Stimulated activated effector memory CD8-positive, alpha-beta T cell treated with anti-CD3 and anti-CD28 coated beads, Interleukin-12 subunit alpha, Interleukin-12 subunit beta, amount 100 ng/mL, for 72 hours (primary cell): ENCODE data around the gene TNIP3.
"Not testable (repeated sequence)": the region's sequence is repeated elsewhere in the genome, so short reads cannot be mapped to it uniquely, and the experiment has no call there.

ENCODE experiments used
- ATAC-seq: fragments of 150-1000 bp; cut with Tn5 transposase; 2 replicates; pipeline ENCODE4 v1.10.0; 2021
- DNase-seq, 2 donors: peaks; one replicate each; pipeline ENCODE4 v3.0.0; 2021 to 2022; ENCODE audit warnings: low spot score in 2 of 2
- H3K27ac Mint-ChIP-seq: one replicate; pipeline ENCODE4 v1.8.0; 2022; ENCODE audit warnings: mild to moderate bottlenecking, mixed read lengths
- H3K36me3 Mint-ChIP-seq: one replicate; pipeline ENCODE4 v1.8.0; 2022; ENCODE audit warnings: mild to moderate bottlenecking, mixed read lengths
- H3K4me1 Mint-ChIP-seq: one replicate; pipeline ENCODE4 v1.8.0; 2022; ENCODE audit warnings: mixed read lengths
- H3K4me3 Mint-ChIP-seq: one replicate; pipeline ENCODE4 v1.8.0; 2022; ENCODE audit warnings: mild to moderate bottlenecking, mixed read lengths
- H3K9me3 Mint-ChIP-seq: one replicate; pipeline ENCODE4 v1.8.0; 2022; ENCODE audit warnings: mixed read lengths

Gene TNIP3

DNA sequence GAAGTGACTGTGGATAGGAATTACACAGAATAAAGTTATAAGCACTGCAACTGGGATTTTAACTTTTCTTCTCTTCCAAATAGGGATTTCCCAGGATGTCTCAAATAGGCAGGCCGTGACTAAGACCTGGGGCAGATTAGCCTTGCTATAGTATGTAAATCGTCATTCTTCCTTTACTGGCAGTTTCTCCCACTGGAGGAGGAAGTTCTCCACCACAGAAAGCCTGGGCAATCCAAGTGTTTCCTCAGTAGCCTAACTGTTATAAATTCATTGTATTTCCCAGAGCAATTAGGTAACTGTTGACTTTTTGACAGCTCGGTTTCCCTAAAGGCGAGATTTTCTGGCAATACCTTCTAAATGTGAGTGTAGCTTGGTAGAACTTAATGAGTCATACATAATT is at the start of gene TNIP3:
TNIP3 (minus strand) TSS at position 31 of the 400 bp plus-strand sequence. CDS start 196 bp downstream, outside the sequence.
- Mint-ChIP-seq H3K4me1 (peaks cover 33% of the 10 kb centered on the region), H3K4me3 (no peak within 1 kb of the TSS), H3K9me3 (no peaks in the 10 kb centered on the region), H3K27ac (no peak within 1 kb of the TSS), H3K36me3 (peaks cover 68% of the 10 kb centered on the region)
- no peak for ATAC-seq
- DNase-seq, result no peak

DNA sequence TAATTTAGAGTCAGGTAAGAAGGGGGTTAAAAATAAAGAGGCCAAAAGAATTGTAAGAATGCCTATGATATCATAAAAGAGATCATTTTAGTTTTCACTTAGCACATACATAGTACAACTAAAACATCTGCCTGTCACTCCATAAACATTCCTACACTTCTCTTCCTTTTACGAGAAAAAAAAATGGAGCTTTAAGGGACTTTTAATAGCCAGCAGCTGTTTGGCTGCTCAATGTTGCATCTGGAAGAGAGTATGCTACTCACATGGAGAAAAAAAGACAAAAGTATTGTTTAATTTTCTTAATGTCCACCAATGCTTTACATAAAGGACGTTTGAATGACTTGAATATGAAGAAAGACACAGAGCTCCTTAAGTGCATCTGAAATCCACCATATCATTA is 48.7 kb upstream of the TNIP3 start:
- peak overlapping the region; percentile 58 for H3K4me3 Mint-ChIP-seq
- H3K4me1 Mint-ChIP-seq, result peaks cover 24% of the 10 kb centered on the region
- H3K36me3 Mint-ChIP-seq, result peaks cover 90% of the 10 kb centered on the region
- ATAC-seq, result no peak
- no peaks in the 10 kb centered on the region for H3K9me3 Mint-ChIP-seq
- no peak overlapping the region for H3K27ac Mint-ChIP-seq
- DNase-seq, result no peak

- no peak for ATAC-seq
Measured at GRCh38 chr4:121209171-121209570, 45.0 kb upstream of the TNIP3 start.

GRCh38 chr4:121208244-121209007 is 44.3 kb upstream of the TNIP3 start:
- Mint-ChIP-seq H3K27ac (no peak overlapping the region), H3K4me3 (no peak overlapping the region), H3K36me3 (peaks cover 75% of the 10 kb centered on the region), H3K4me1 (peaks cover 20% of the 10 kb centered on the region), H3K9me3 (no peaks in the 10 kb centered on the region)
- no peak for DNase-seq
- no peak for ATAC-seq

More at GRCh38 chr4:121209171-121209570, 45.0 kb upstream of the TNIP3 start:
- Mint-ChIP-seq H3K9me3 (no peaks in the 10 kb centered on the region), H3K27ac (no peak overlapping the region), H3K4me3 (no peak overlapping the region), H3K36me3 (peaks cover 81% of the 10 kb centered on the region), H3K4me1 (peaks cover 25% of the 10 kb centered on the region)
- DNase-seq, result no peak

- Mint-ChIP-seq H3K4me1 (peaks cover 38% of the 10 kb centered on the region), H3K36me3 (peaks cover 57% of the 10 kb centered on the region)
- H3K9me3 Mint-ChIP-seq, H3K27ac Mint-ChIP-seq, DNase-seq, ATAC-seq, H3K4me3 Mint-ChIP-seq: not testable (repeated sequence)
Measured at GRCh38 chr4:121205777-121206176, 41.7 kb upstream of the TNIP3 start.

GRCh38 chr4:121200795-121201472 is 36.8 kb upstream of the TNIP3 start:
- H3K4me3 Mint-ChIP-seq, result peak overlapping the region; percentile 57
- no peaks in the 10 kb centered on the region for H3K9me3 Mint-ChIP-seq
- H3K4me1 Mint-ChIP-seq, result peaks cover 59% of the 10 kb centered on the region
- H3K27ac Mint-ChIP-seq, result peak overlapping the region; percentile 85
- DNase-seq (no peak), ATAC-seq (no peak)
- peaks cover 49% of the 10 kb centered on the region for H3K36me3 Mint-ChIP-seq

DNA sequence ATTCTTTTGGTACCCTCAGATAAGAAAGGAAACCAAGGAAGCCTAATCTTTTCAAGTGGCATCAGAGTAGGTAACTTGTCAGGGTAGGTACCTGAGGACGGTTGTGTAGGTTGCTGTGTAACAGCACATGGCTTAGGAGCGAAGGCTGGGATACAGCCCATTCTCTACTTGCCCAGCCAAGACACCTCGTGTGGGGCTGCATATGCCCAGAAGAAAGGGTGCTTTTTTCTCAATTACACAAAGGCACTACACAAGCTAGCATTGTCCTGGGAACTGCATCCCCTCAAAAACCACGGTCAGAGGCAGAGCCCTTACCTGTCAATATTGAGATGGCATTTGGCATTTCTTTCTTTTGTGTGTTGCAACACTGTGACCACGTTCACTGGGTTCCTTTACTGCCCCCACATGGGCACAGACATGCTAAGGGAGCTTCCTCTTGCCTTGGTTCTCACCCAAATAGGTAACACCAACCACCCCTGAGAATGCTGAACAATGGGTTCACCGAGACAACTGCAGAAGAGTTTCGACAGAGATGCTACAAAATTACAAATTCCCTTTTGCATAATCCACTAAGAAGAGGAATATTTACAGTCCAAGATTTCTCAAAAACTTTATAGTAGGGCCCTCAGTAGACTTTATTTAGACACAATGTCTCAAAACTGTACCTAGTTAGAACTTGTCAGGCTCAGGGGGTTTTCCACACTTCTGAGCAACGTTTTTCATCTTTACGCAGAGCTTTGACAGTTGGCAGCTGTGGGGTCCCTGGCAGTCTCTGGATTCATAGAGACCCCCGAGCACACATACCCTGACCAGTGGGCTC is 35.8 kb upstream of the TNIP3 start:
- Mint-ChIP-seq H3K4me1 (peaks cover 55% of the 10 kb centered on the region), H3K36me3 (peaks cover 48% of the 10 kb centered on the region), H3K9me3 (no peaks in the 10 kb centered on the region), H3K27ac (peak overlapping the region; percentile 85), H3K4me3 (peak overlapping the region; percentile 57)
- ATAC-seq (peak; percentile 96), DNase-seq (peak in 1 of 2 donors; percentile 80)

DNA sequence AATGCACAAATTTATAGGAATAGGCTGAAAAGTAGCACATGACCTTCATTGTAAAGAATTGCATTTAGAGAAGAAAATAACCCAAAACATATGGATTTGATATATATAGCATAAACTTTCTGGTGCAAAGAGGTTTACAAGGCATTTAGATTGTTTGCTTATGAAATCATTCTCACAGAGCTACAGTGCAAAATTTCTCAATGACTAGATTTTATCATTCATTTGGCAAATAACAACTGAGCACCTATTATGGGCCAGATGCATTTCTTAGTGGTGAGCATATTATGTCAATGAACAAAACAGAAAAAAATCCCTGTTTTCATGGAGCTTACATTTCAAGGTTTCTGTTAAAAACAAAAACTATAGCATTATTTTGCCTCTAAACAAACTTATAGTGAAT is 34.1 kb upstream of the TNIP3 start:
- DNase-seq (no peak), ATAC-seq (no peak)
- H3K4me3 Mint-ChIP-seq, result peak overlapping the region; percentile 57
- peaks cover 56% of the 10 kb centered on the region for H3K36me3 Mint-ChIP-seq
- peak overlapping the region; percentile 66 for H3K27ac Mint-ChIP-seq
- no peaks in the 10 kb centered on the region for H3K9me3 Mint-ChIP-seq
- H3K4me1 Mint-ChIP-seq, result peaks cover 52% of the 10 kb centered on the region

- H3K36me3 Mint-ChIP-seq, result peaks cover 63% of the 10 kb centered on the region
- no peaks in the 10 kb centered on the region for H3K9me3 Mint-ChIP-seq
- H3K4me3 Mint-ChIP-seq, result no peak overlapping the region
- peaks cover 50% of the 10 kb centered on the region for H3K4me1 Mint-ChIP-seq
- H3K27ac Mint-ChIP-seq, result no peak overlapping the region
- ATAC-seq, result no peak
- DNase-seq, result no peak
Measured at GRCh38 chr4:121195649-121196048, 31.5 kb upstream of the TNIP3 start.

- Mint-ChIP-seq H3K9me3 (no peaks in the 10 kb centered on the region), H3K27ac (peak overlapping the region; percentile 7), H3K4me1 (peaks cover 44% of the 10 kb centered on the region), H3K4me3 (peak overlapping the region; percentile 32), H3K36me3 (peaks cover 64% of the 10 kb centered on the region)
- DNase-seq (no peak), ATAC-seq (peak; percentile 59)
Measured at GRCh38 chr4:121192480-121192879, 28.4 kb upstream of the TNIP3 start.

DNA sequence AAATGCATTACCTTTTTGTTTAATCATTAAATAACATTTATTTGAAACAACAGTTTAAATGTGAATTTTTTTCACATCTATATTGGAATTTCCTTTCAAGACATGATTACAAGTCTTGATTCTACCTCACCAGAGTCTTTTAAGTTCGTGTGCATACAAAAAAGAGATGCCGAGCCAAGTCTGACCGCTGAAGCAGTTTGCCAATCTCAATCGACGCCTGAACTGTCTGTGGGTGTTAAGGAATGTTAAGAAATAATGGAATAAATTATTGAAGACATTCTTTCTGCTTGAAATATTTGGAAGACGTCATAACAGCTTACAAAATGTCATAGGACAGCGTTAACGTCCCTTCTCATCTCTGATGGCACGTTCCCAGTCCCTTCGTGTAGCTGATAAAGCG is 27.9 kb upstream of the TNIP3 start:
- DNase-seq, result no peak
- Mint-ChIP-seq H3K9me3 (no peaks in the 10 kb centered on the region), H3K4me3 (peak overlapping the region; percentile 32), H3K36me3 (peaks cover 59% of the 10 kb centered on the region), H3K4me1 (peaks cover 44% of the 10 kb centered on the region), H3K27ac (peak overlapping the region; percentile 7)
- no peak for ATAC-seq

GRCh38 chr4:121191361-121191760 is 27.2 kb upstream of the TNIP3 start:
- H3K36me3 Mint-ChIP-seq, result peaks cover 59% of the 10 kb centered on the region

DNA sequence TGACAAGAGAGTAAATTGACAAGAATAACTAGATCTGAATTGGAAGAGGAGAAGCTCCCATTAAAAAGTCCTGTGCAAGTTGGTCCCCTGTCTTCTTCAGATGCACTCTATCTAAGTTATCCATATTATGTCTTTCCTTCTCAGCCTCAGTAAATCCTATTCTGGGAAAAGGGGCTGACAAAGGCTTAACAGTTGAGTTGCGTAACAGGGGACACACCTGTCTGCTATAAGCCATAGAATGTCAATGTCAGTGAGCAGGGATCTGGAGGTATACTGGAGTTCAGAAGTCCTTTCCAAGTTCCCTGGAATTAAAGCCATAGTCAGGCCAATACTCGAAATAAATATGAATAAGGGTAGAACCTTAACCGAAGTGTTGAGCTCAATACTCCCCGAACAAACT is 26.3 kb upstream of the TNIP3 start:
- H3K4me3 Mint-ChIP-seq, result peak overlapping the region; percentile 51
- DNase-seq (no peak), ATAC-seq (no peak)
- H3K4me1 Mint-ChIP-seq, result peaks cover 46% of the 10 kb centered on the region
- H3K27ac Mint-ChIP-seq, result peak overlapping the region; percentile 69
- peaks cover 54% of the 10 kb centered on the region for H3K36me3 Mint-ChIP-seq
- no peaks in the 10 kb centered on the region for H3K9me3 Mint-ChIP-seq

More at GRCh38 chr4:121191361-121191760, 27.2 kb upstream of the TNIP3 start:
- no peak overlapping the region for H3K27ac Mint-ChIP-seq
- H3K9me3 Mint-ChIP-seq, result no peaks in the 10 kb centered on the region
- DNase-seq (no peak), ATAC-seq (peak; percentile 38)
- H3K4me3 Mint-ChIP-seq, result no peak overlapping the region
- peaks cover 44% of the 10 kb centered on the region for H3K4me1 Mint-ChIP-seq

DNA sequence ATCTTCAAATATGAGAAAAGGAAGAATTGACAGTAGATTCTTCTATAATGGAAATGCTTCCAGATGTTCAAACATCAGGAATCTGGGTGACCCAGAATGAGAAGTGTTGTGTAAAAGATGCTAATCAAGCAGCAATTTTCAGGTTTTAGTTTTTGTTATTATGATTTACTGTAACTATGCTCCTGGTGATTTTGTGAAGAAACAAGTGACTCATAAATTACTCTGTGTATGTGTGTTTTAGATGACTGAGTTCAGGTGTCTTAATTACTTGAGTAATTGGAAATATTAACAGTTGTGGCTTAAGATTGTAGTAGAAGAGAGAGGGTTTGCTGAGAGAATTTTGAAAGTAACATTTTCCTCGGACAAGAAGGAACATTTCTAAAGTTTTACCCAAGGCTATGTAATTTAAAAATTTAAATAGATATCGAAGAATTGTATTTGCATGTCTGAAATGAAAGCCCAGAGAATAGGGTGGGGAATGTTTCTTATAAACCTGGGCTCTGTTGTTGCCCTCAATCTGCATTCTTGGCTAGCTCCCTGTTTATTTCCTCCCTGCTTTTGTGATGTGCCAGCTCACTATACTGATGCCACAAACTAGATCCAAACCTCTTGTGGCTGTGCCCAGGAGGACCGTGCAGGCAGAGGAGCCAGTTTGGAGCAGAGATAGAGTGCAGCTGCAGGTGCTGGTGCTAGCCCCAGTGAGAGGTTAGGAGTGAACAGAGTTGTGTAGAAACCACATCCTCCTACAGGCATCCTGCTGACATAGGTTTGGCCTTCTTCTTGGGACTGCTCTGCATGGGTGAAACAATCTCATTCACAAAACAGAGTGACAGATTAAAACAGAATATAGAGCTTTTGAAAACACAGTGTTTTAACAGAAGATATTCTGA is 25.4 kb upstream of the TNIP3 start:
- H3K4me3 Mint-ChIP-seq, result peak overlapping the region; percentile 51
- H3K36me3 Mint-ChIP-seq, result peaks cover 52% of the 10 kb centered on the region
- H3K27ac Mint-ChIP-seq, result peak overlapping the region; percentile 69
- DNase-seq (peak in 1 of 2 donors; percentile 67), ATAC-seq (peak; percentile 94)
- peaks cover 45% of the 10 kb centered on the region for H3K4me1 Mint-ChIP-seq
- H3K9me3 Mint-ChIP-seq, result no peaks in the 10 kb centered on the region
